ENCODE results near the gene CEP295NL.
"Not testable (repeated sequence)": the region's sequence is repeated elsewhere in the genome, so short reads cannot be mapped to it uniquely, and the experiment has no call there.

The CEP295NL gene

GRCh38 chr17:78890498-78890897 lies 12.5 kb downstream of the CEP295NL start:
- no peaks in the 10 kb centered on the region for H3K4me1 ChIP-seq

GRCh38 chr17:78890096-78890495 lies 12.9 kb downstream of the CEP295NL start:
- not testable (repeated sequence) for H2AFZ ChIP-seq; H3K79me2 ChIP-seq; H3K36me3 ChIP-seq (ENCODE audit: control insufficient read depth, insufficient read depth, low read length); H3K9me3 ChIP-seq (ENCODE audit: control insufficient read depth, low read length); H3K4me1 ChIP-seq; H3K4me2 ChIP-seq (ENCODE audit: low read length); H3K4me3 ChIP-seq (ENCODE audit: low read depth, low read length); H3K9ac ChIP-seq; H3K27ac ChIP-seq; H3K27me3 ChIP-seq (ENCODE audit: control insufficient read depth, insufficient read depth, low read length)

More at GRCh38 chr17:78890498-78890897, 12.5 kb downstream of the CEP295NL start:
- H3K79me2 ChIP-seq: no peaks in the 10 kb centered on the region
- TF ChIP-seq, protein P1, sequence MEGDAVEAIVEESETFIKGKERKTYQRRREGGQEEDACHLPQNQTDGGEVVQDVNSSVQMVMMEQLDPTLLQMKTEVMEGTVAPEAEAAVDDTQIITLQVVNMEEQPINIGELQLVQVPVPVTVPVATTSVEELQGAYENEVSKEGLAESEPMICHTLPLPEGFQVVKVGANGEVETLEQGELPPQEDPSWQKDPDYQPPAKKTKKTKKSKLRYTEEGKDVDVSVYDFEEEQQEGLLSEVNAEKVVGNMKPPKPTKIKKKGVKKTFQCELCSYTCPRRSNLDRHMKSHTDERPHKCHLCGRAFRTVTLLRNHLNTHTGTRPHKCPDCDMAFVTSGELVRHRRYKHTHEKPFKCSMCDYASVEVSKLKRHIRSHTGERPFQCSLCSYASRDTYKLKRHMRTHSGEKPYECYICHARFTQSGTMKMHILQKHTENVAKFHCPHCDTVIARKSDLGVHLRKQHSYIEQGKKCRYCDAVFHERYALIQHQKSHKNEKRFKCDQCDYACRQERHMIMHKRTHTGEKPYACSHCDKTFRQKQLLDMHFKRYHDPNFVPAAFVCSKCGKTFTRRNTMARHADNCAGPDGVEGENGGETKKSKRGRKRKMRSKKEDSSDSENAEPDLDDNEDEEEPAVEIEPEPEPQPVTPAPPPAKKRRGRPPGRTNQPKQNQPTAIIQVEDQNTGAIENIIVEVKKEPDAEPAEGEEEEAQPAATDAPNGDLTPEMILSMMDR (IDR thresholded peaks at IDR 0.05): no peak
- H3K4me3 ChIP-seq (ENCODE audit: low read depth, low read length): no peak overlapping the region
- H3K4me2 ChIP-seq (ENCODE audit: low read length): no peak overlapping the region
- H3K9ac ChIP-seq: no peak overlapping the region
- H3K36me3 ChIP-seq (ENCODE audit: control insufficient read depth, insufficient read depth, low read length): no peaks in the 10 kb centered on the region
- H3K9me3 ChIP-seq (ENCODE audit: control insufficient read depth, low read length): no peaks in the 10 kb centered on the region
- H2AFZ ChIP-seq: no peak overlapping the region
- no peak overlapping the region for H3K27ac ChIP-seq
- H3K27me3 ChIP-seq (ENCODE audit: control insufficient read depth, insufficient read depth, low read length): no peaks in the 10 kb centered on the region

- Histone ChIP-seq H3K9me3 (ENCODE audit: control insufficient read depth, low read length) (no peaks in the 10 kb centered on the region), H3K9ac (no peak overlapping the region), H2AFZ (no peak overlapping the region), H3K27ac (no peak overlapping the region), H3K79me2 (no peaks in the 10 kb centered on the region), H3K4me1 (no peaks in the 10 kb centered on the region), H3K36me3 (ENCODE audit: control insufficient read depth, insufficient read depth, low read length) (no peaks in the 10 kb centered on the region), H3K27me3 (ENCODE audit: control insufficient read depth, insufficient read depth, low read length) (no peaks in the 10 kb centered on the region), H3K4me3 (ENCODE audit: low read depth, low read length) (no peak overlapping the region), H3K4me2 (ENCODE audit: low read length) (no peak overlapping the region)
- TF ChIP-seq, protein P1 (IDR thresholded peaks at IDR 0.05): no peak
Measured at GRCh38 chr17:78889531-78889930, 13.5 kb downstream of the CEP295NL start.

DNA sequence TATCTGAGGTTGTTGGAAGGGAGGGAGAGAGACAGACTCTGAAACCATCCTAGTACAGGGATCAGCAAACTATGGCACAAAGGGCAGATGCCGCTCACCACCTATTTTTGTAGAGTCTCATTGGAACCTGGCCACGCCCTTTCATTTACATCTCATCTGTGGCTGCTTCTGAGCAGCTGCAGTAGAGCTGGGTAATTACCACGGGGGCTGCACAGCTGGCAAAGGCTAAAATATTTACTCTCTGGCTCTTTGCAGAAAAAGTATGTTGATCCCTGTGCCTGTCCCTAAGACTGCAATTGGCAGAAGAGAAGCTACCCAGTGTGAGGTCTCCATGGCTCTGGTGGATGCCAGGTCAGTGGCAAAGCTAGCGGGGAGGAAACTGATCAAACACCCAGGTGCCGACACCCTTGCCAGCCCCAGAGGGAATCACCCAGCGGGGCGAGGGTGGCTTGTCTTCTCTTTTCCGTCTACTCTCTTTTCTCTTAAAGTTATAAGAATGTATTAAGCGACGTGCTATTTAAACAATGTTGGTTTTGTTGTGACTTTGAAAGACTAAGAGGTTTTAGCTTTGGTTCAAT lies 14.0 kb downstream of the CEP295NL start:
- Histone ChIP-seq H2AFZ (no peak overlapping the region), H3K9me3 (ENCODE audit: control insufficient read depth, low read length) (no peaks in the 10 kb centered on the region), H3K79me2 (no peaks in the 10 kb centered on the region), H3K27ac (no peak overlapping the region), H3K4me3 (ENCODE audit: low read depth, low read length) (no peak overlapping the region), H3K36me3 (ENCODE audit: control insufficient read depth, insufficient read depth, low read length) (no peaks in the 10 kb centered on the region), H3K4me1 (no peaks in the 10 kb centered on the region), H3K9ac (no peak overlapping the region), H3K4me2 (ENCODE audit: low read length) (no peak overlapping the region), H3K27me3 (ENCODE audit: control insufficient read depth, insufficient read depth, low read length) (no peaks in the 10 kb centered on the region)
- TF ChIP-seq, protein P1 (IDR thresholded peaks at IDR 0.05): no peak

- Histone ChIP-seq H3K9me3 (ENCODE audit: control insufficient read depth, low read length) (no peaks in the 10 kb centered on the region), H3K4me2 (ENCODE audit: low read length) (no peak overlapping the region), H3K36me3 (ENCODE audit: control insufficient read depth, insufficient read depth, low read length) (no peaks in the 10 kb centered on the region), H3K27me3 (ENCODE audit: control insufficient read depth, insufficient read depth, low read length) (no peaks in the 10 kb centered on the region), H2AFZ (no peak overlapping the region), H3K4me3 (ENCODE audit: low read depth, low read length) (no peak overlapping the region), H3K4me1 (peaks cover 11% of the 10 kb centered on the region), H3K79me2 (no peaks in the 10 kb centered on the region), H3K27ac (no peak overlapping the region), H3K9ac (no peak overlapping the region)
- TF ChIP-seq, protein P1 (IDR thresholded peaks at IDR 0.05): no peak
Measured at GRCh38 chr17:78886954-78887353, 16.0 kb downstream of the CEP295NL start.

Measured in parathyroid adenoma (tissue), 2 donors.